Measurements from ENCODE around the gene GSTM3.

Gene GSTM3

DNA sequence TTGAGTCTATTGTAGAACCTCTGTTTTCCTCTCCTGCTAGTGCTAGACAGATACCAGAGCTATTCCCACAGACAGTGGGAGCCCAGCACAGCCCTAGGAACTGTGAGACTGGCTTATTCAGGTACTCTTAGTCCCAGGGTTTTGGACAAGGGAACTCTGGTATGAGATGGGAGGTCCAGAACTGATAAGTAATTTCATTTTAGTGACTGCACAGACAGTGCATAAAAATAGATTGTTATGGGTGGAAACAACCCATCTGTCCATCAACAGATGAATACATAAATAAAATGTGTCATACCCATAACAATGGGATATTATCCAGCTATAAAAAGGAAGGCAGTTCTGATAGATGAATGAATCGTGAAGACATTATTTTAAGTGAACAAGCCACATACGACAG, 13.9 kb upstream of the GSTM3 start:
- no peak for TF ChIP-seq FOXP2 (optimal IDR thresholded peaks at IDR 0.05; ENCODE audit: borderline replicate concordance, extremely low read depth, extremely low read length, insufficient read depth)
- TF ChIP-seq TAF1 (IDR thresholded peaks at IDR 0.05; ENCODE audit: borderline replicate concordance, insufficient read depth, low read length) = no peak
- no peak for TF ChIP-seq SIN3A (IDR thresholded peaks at IDR 0.05; ENCODE audit: borderline replicate concordance, insufficient read depth, low read length)
- no peak for TF ChIP-seq POLR2AphosphoS5 (IDR thresholded peaks at IDR 0.05; ENCODE audit: low read depth, low read length)
- no peak for TF ChIP-seq REST (IDR thresholded peaks at IDR 0.05; ENCODE audit: insufficient read depth in 1 of 2, low read depth in 2 of 2, low read length in 2 of 2)

- TF ChIP-seq SIN3A (IDR thresholded peaks at IDR 0.05; ENCODE audit: borderline replicate concordance, insufficient read depth, low read length) (no peak), POLR2AphosphoS5 (IDR thresholded peaks at IDR 0.05; ENCODE audit: low read depth, low read length) (no peak), REST (IDR thresholded peaks at IDR 0.05; ENCODE audit: insufficient read depth in 1 of 2, low read depth in 2 of 2, low read length in 2 of 2) (no peak), TAF1 (IDR thresholded peaks at IDR 0.05; ENCODE audit: borderline replicate concordance, insufficient read depth, low read length) (no peak), FOXP2 (optimal IDR thresholded peaks at IDR 0.05; ENCODE audit: borderline replicate concordance, extremely low read depth, extremely low read length, insufficient read depth) (no peak)
Measured at GRCh38 chr1:109751531-109752260, 10.9 kb upstream of the GSTM3 start.

DNA sequence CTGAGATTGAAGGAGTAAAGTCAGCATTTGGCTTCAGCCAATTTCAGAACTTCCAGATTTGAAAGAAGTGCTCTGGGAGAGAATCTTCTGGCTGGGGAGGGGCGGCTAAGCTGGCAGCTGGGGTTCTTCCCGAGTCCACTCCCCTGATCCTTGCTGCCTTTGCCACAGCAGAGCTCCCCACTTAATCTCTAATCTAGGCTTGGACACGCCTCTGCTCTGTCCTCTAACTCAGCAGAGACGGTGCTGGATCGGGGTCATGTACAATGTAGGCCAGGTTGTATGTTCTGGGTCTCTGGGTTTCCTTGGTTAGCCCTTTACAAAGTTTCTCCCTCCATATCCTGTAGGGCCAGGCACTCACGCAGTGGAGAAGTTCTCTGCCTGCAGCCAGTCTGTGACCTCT, 10.1 kb upstream of the GSTM3 start:
- TF ChIP-seq REST (IDR thresholded peaks at IDR 0.05; ENCODE audit: insufficient read depth in 1 of 2, low read depth in 2 of 2, low read length in 2 of 2) (no peak), SIN3A (IDR thresholded peaks at IDR 0.05; ENCODE audit: borderline replicate concordance, insufficient read depth, low read length) (no peak), FOXP2 (optimal IDR thresholded peaks at IDR 0.05; ENCODE audit: borderline replicate concordance, extremely low read depth, extremely low read length, insufficient read depth) (no peak), TAF1 (IDR thresholded peaks at IDR 0.05; ENCODE audit: borderline replicate concordance, insufficient read depth, low read length) (no peak), POLR2AphosphoS5 (IDR thresholded peaks at IDR 0.05; ENCODE audit: low read depth, low read length) (no peak)

DNA sequence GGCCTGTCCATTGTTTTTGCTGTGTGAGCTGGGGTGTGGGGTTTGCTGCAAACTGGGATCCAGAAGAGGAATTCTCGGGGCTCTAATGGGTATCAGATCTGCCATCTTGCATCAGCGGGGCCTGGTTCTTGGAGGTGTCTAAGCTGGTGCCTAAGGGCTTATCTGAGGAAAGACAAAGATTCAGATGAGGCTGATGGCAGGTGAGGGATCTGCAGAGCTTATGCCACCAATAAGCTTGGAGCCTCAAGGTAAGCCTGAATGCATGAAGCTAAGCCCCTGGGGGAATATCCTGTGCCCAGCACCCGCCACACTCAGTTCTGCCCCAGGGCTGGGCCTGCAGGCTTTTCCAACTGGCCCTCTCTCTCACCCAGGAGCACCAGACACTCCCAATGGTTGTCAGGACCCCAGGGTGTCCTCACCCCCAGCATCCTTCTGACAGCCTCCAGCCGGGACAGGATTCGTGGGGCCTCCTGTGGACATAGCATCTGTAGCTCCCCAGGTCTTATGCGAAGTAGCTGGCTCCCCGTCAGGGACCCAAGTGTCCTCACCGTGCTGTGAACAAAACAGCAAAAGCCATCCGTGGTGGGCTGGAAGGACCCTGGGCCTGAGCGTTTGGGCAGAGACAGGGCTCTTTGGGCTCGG, 9.5 kb upstream of the GSTM3 start:
- TF ChIP-seq REST (IDR thresholded peaks at IDR 0.05; ENCODE audit: insufficient read depth in 1 of 2, low read depth in 2 of 2, low read length in 2 of 2) (no peak), FOXP2 (optimal IDR thresholded peaks at IDR 0.05; ENCODE audit: borderline replicate concordance, extremely low read depth, extremely low read length, insufficient read depth) (no peak), POLR2AphosphoS5 (IDR thresholded peaks at IDR 0.05; ENCODE audit: low read depth, low read length) (no peak), SIN3A (IDR thresholded peaks at IDR 0.05; ENCODE audit: borderline replicate concordance, insufficient read depth, low read length) (no peak), TAF1 (IDR thresholded peaks at IDR 0.05; ENCODE audit: borderline replicate concordance, insufficient read depth, low read length) (no peak)
